Effector memory CD8-positive, alpha-beta T cell (primary cell): Measurements from ENCODE around the gene LARP1B.
"Not testable (repeated sequence)": the region's sequence is repeated elsewhere in the genome, so short reads cannot be mapped to it uniquely, and the experiment has no call there.

ENCODE experiments used
- ATAC-seq: fragments of 150-1000 bp; cut with Tn5 transposase; replicated peaks from 2 replicates; pipeline ENCODE4 v1.10.0; 2021; ENCODE audit warnings: mild to moderate bottlenecking, moderate library complexity
- DNase-seq, 3 experiments: peaks; one replicate each; pipeline ENCODE4 v3.0.0; 2021
- H3K27ac Mint-ChIP-seq, 2 donors: one replicate each; pipeline ENCODE4 v1.8.0; 2022; ENCODE audit warnings: mild to moderate bottlenecking in 2 of 2, mixed read lengths in 2 of 2, moderate library complexity in 2 of 2
- H3K27me3 Mint-ChIP-seq, 2 donors: one replicate each; pipeline ENCODE4 v1.8.0; 2022; ENCODE audit warnings: mixed read lengths in 2 of 2
- H3K36me3 Mint-ChIP-seq: one replicate; pipeline ENCODE4 v1.8.0; 2022; ENCODE audit warnings: mild to moderate bottlenecking, moderate library complexity, mixed read lengths; ENCODE audit not compliant: insufficient read depth
- H3K4me1 Mint-ChIP-seq, 2 donors: one replicate each; pipeline ENCODE4 v1.8.0; 2022; ENCODE audit warnings: low read depth in 2 of 2, mixed read lengths in 2 of 2
- H3K4me3 Mint-ChIP-seq, 2 donors: one replicate each; pipeline ENCODE4 v1.8.0; 2022; ENCODE audit warnings: mild to moderate bottlenecking in 2 of 2, mixed read lengths in 2 of 2, moderate library complexity in 2 of 2
- H3K9me3 Mint-ChIP-seq, 2 donors: one replicate each; pipeline ENCODE4 v1.8.0; 2022; ENCODE audit warnings: mixed read lengths in 2 of 2

LARP1B gene

GRCh38 chr4:128061566-128062536 lies 739 bp downstream of the LARP1B start:
- peak overlapping the region; percentile 81 to 82 for H3K4me3 Mint-ChIP-seq
- peak overlapping the region; percentile 41 to 72 for H3K27ac Mint-ChIP-seq
- DNase-seq (peak; percentile 45), ATAC-seq (peak; percentile 38)
- no peaks in the 10 kb centered on the region for H3K27me3 Mint-ChIP-seq
- H3K9me3 Mint-ChIP-seq: no peaks in the 10 kb centered on the region
- peaks cover 4 to 14% of the 10 kb centered on the region in 2 donors for H3K4me1 Mint-ChIP-seq
- H3K36me3 Mint-ChIP-seq: peaks cover 9% of the 10 kb centered on the region

GRCh38 chr4:128066453-128066820 lies 5.3 kb downstream of the LARP1B start:
- not testable (repeated sequence) for H3K4me1 Mint-ChIP-seq, ATAC-seq, H3K27ac Mint-ChIP-seq, DNase-seq, H3K9me3 Mint-ChIP-seq, H3K36me3 Mint-ChIP-seq, H3K4me3 Mint-ChIP-seq, H3K27me3 Mint-ChIP-seq

- H3K36me3 Mint-ChIP-seq: no peaks in the 10 kb centered on the region
- H3K4me3 Mint-ChIP-seq: no peak overlapping the region
- H3K27ac Mint-ChIP-seq: no peak overlapping the region
- no peak for DNase-seq
- H3K27me3 Mint-ChIP-seq: no peaks in the 10 kb centered on the region
- no peak for ATAC-seq
- H3K4me1 Mint-ChIP-seq: peaks cover 0 to 4% of the 10 kb centered on the region in 2 donors
- H3K9me3 Mint-ChIP-seq: no peaks in the 10 kb centered on the region
Observed at GRCh38 chr4:128068918-128069317, 7.8 kb downstream of the LARP1B start.

- no peak overlapping the region for H3K4me3 Mint-ChIP-seq
- H3K4me1 Mint-ChIP-seq: no peaks in the 10 kb centered on the region
- no peaks in the 10 kb centered on the region for H3K27me3 Mint-ChIP-seq
- no peak overlapping the region for H3K27ac Mint-ChIP-seq
- DNase-seq: no peak
- no peaks in the 10 kb centered on the region for H3K9me3 Mint-ChIP-seq
- peaks cover 25% of the 10 kb centered on the region for H3K36me3 Mint-ChIP-seq
- no peak for ATAC-seq
Observed at GRCh38 chr4:128076464-128076863, 15.4 kb downstream of the LARP1B start.

GRCh38 chr4:128095293-128095692 lies 34.2 kb downstream of the LARP1B start:
- not testable (repeated sequence) for DNase-seq, H3K27ac Mint-ChIP-seq, H3K27me3 Mint-ChIP-seq, H3K9me3 Mint-ChIP-seq, H3K4me3 Mint-ChIP-seq, ATAC-seq, H3K4me1 Mint-ChIP-seq
- H3K36me3 Mint-ChIP-seq: peaks cover 28% of the 10 kb centered on the region

- H3K36me3 Mint-ChIP-seq: peaks cover 8% of the 10 kb centered on the region
- ATAC-seq (no peak), DNase-seq (no peak)
- no peaks in the 10 kb centered on the region for H3K9me3 Mint-ChIP-seq
- no peaks in the 10 kb centered on the region for H3K27me3 Mint-ChIP-seq
- no peaks in the 10 kb centered on the region for H3K4me1 Mint-ChIP-seq
- H3K4me3 Mint-ChIP-seq: no peak overlapping the region
- no peak overlapping the region for H3K27ac Mint-ChIP-seq
Observed at GRCh38 chr4:128107766-128108165, 46.7 kb downstream of the LARP1B start.

- DNase-seq (no peak), ATAC-seq (no peak)
- no peaks in the 10 kb centered on the region for H3K27me3 Mint-ChIP-seq
- H3K36me3 Mint-ChIP-seq: peaks cover 3% of the 10 kb centered on the region
- no peaks in the 10 kb centered on the region for H3K9me3 Mint-ChIP-seq
- H3K4me1 Mint-ChIP-seq: no peaks in the 10 kb centered on the region
- H3K27ac Mint-ChIP-seq: no peak overlapping the region
- H3K4me3 Mint-ChIP-seq: no peak overlapping the region
Observed at GRCh38 chr4:128123036-128123435, 61.9 kb downstream of the LARP1B start.

- no peaks in the 10 kb centered on the region for H3K27me3 Mint-ChIP-seq
- H3K4me3 Mint-ChIP-seq: no peak overlapping the region
- no peaks in the 10 kb centered on the region for H3K4me1 Mint-ChIP-seq
- no peak for DNase-seq
- ATAC-seq: no peak
- no peaks in the 10 kb centered on the region for H3K36me3 Mint-ChIP-seq
- no peaks in the 10 kb centered on the region for H3K9me3 Mint-ChIP-seq
- no peak overlapping the region for H3K27ac Mint-ChIP-seq
Observed at GRCh38 chr4:128130621-128131020, 69.5 kb downstream of the LARP1B start.

- no peak for DNase-seq
- Mint-ChIP-seq H3K36me3 (peaks cover 3% of the 10 kb centered on the region), H3K4me3 (no peak overlapping the region), H3K27ac (no peak overlapping the region), H3K9me3 (no peaks in the 10 kb centered on the region), H3K4me1 (no peaks in the 10 kb centered on the region), H3K27me3 (no peaks in the 10 kb centered on the region)
- ATAC-seq: no peak
Observed at GRCh38 chr4:128134925-128135324, 73.8 kb downstream of the LARP1B start.

- H3K4me1 Mint-ChIP-seq: no peaks in the 10 kb centered on the region
- ATAC-seq (no peak), DNase-seq (no peak)
- no peak overlapping the region for H3K27ac Mint-ChIP-seq
- H3K4me3 Mint-ChIP-seq: no peak overlapping the region
- peaks cover 3% of the 10 kb centered on the region for H3K36me3 Mint-ChIP-seq
- no peaks in the 10 kb centered on the region for H3K27me3 Mint-ChIP-seq
- no peaks in the 10 kb centered on the region for H3K9me3 Mint-ChIP-seq
Observed at GRCh38 chr4:128135391-128135790, 74.3 kb downstream of the LARP1B start.

GRCh38 chr4:128141866-128142265 lies 80.8 kb downstream of the LARP1B start:
- DNase-seq: no peak
- no peak for ATAC-seq
- Mint-ChIP-seq H3K4me1 (no peaks in the 10 kb centered on the region), H3K36me3 (peaks cover 3% of the 10 kb centered on the region), H3K4me3 (no peak overlapping the region), H3K27me3 (no peaks in the 10 kb centered on the region), H3K9me3 (peaks cover 0 to 7% of the 10 kb centered on the region in 2 donors), H3K27ac (no peak overlapping the region)

- Mint-ChIP-seq H3K9me3 (peaks cover 0 to 7% of the 10 kb centered on the region in 2 donors), H3K4me3 (no peak overlapping the region), H3K27ac (no peak overlapping the region), H3K27me3 (no peaks in the 10 kb centered on the region), H3K4me1 (no peaks in the 10 kb centered on the region), H3K36me3 (no peaks in the 10 kb centered on the region)
- ATAC-seq (no peak), DNase-seq (no peak)
Observed at GRCh38 chr4:128145727-128146126, 84.6 kb downstream of the LARP1B start.

- ATAC-seq: no peak
- Mint-ChIP-seq H3K36me3 (no peaks in the 10 kb centered on the region), H3K27me3 (no peaks in the 10 kb centered on the region)
Observed at GRCh38 chr4:128153800-128154199, 92.7 kb downstream of the LARP1B start.

GRCh38 chr4:128155231-128155855 lies 94.2 kb downstream of the LARP1B start:
- ATAC-seq (no peak), DNase-seq (no peak)
- Mint-ChIP-seq H3K36me3 (no peaks in the 10 kb centered on the region), H3K27me3 (no peaks in the 10 kb centered on the region), H3K4me1 (no peaks in the 10 kb centered on the region), H3K9me3 (peaks cover 0 to 12% of the 10 kb centered on the region in 2 donors), H3K4me3 (no peak overlapping the region), H3K27ac (no peak overlapping the region)

More at GRCh38 chr4:128153800-128154199, 92.7 kb downstream of the LARP1B start:
- H3K4me3 Mint-ChIP-seq: no peak overlapping the region
- no peak overlapping the region for H3K27ac Mint-ChIP-seq
- no peak for DNase-seq
- H3K4me1 Mint-ChIP-seq: no peaks in the 10 kb centered on the region
- H3K9me3 Mint-ChIP-seq: peaks cover 0 to 12% of the 10 kb centered on the region in 2 donors
